Raji (cell line): Measurements from ENCODE around the gene CBX8.

Experiments used
- POLR2A ChIP-seq: IDR thresholded peaks from 2 replicates; pipeline ENCODE4 v1.6.1; 2011; ENCODE audit warnings: low read depth, low read length, control low read depth; ENCODE audit not compliant: insufficient read depth

CBX8 gene

DNA sequence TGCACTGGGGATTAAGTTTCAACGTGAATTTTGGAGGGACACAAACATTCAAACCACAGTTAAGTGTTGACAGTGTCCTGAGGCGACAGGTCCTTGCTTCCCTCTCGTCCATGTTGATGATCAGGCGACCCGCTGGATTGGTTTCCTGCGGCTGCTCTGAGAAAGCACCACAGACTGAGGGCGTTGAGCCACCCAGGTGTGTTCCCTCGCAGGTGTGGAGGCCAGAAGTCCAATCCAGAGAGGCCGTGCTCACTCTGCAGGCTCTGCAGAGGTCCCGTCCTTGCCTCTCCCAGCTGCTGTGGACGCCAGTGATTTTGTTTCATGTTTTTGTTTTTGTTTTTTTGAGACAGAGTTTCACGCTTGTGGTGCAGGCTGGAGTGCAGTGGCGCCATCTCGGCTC, 41.3 kb downstream of the CBX8 start:
- no peak for TF ChIP-seq POLR2A

DNA sequence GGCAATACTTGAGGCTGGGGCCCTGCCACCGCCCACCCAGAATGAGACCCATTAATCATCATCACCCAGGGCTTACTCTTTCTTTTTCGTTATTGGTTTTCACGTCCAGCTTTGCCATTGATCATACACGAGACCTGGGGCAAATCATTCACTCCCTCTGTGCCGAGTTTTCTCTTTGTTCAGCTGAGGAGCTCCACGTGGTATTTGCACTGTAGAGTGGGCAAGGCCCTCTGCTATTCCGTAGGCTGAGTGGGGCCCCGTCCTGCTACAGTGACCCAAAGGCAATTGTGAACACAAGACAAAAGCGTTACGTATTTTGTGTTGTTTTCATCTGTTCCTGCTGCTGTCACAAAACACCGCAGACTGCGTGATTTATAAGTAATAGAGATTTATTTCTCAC, 42.5 kb downstream of the CBX8 start:
- no peak for TF ChIP-seq POLR2A

DNA sequence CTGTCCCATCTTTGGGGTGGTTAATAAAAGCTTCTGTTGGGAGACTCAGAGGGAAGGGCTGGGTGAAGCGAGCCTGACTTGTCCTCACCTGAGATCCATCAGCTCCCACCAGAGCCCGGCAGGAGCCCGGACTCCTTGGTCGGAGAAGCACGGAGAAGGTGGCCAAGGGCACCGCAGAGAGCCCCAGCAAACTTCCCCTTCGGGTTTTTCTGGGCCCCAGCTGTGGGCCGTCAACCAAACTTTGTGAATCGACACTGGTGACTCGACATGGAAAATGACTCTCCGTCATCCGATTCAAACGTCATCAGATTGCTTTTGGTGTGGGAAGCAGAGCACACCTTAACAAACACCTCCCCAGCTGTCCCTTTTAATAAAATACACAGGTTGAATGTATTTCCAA, 44.7 kb downstream of the CBX8 start:
- no peak for TF ChIP-seq POLR2A

DNA sequence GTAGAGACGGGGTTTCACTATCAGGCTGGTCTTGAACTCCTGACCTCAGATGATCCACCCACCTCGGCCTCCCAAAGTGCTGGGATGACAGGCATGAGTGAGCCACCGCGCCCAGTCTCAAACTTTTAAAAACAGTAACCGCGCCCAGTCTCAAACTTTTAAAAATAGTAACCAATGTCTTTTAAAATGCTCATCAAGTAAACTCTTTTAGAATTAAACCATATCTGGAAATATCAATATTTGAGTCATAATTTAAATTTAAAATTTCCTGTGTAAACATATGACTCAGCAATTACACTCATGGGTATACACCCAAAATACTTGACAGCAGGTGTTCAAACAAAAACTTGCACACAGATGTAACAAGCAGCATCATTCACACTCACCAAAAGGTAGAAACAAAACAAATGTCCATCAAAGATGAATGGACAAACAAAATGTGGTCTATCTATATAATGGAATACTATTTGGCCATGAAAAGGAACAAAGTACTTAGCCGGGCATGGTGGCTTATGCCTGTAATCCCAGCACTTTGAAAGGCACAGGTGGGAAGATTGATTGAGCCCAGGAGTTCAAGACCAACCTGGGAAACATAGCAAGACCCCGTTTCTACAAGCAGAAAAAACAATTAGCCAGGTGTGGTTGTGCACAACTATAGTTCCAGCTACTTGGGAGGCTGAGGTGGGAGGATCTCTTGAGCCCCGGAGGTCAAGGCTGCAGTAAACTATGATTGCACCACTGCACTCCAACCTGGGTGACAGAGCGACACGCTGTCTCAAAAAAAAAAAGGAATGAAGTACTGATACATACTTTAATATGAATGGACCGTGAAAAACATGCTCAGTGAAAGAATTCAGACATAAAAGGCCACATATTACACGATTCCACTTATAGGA, 46.0 kb downstream of the CBX8 start:
- TF ChIP-seq POLR2A = no peak

DNA sequence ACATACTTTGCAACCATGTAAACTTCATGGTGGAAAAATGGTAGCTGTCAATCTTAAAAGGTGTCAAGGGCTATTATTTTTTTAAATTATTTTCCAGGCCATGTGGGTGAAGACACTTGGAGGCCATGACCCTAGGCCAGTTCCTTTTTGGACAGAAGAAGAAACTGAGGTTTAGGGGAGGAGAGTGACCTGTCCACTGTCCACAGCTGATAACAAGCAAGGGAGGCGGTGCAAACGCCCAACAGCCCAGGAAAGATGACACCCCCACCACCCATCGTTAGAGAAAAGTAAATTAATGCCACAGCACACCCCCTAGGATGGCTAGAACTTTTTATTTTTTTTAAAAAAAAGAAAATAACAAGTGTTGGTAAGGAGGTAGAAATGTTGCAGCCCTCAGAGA, 46.9 kb downstream of the CBX8 start:
- no peak for TF ChIP-seq POLR2A

DNA sequence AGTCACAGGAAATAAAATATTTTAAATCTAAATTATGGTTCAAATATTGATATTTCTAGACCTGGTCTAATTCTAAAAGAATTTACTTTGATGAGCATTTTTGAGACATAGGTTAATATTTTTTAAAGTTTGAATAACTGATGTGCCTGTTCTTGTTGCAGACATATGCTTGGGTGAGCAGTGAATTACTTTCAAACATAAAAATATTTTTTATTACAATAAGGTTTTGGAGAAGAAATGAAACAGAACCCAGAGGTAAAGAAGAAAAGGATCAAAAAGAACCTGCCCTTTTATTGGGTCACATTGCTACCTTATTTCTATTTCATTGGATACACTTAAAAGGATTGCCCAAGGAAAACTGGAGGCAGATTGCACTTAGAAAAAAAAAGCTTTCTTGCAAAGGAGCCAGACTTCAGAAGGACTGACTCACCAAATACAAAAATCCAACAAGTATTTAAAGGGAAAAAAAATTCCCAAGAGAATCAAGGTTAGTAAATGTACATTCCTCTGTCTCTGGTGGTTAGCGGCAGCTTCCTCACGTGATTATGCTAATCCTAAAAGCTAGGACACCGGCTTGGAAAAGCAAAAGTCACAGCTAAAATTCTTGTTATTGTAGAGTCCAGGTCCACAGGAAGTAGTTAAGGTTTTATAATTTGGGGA, 47.6 kb downstream of the CBX8 start:
- TF ChIP-seq POLR2A = no peak

DNA sequence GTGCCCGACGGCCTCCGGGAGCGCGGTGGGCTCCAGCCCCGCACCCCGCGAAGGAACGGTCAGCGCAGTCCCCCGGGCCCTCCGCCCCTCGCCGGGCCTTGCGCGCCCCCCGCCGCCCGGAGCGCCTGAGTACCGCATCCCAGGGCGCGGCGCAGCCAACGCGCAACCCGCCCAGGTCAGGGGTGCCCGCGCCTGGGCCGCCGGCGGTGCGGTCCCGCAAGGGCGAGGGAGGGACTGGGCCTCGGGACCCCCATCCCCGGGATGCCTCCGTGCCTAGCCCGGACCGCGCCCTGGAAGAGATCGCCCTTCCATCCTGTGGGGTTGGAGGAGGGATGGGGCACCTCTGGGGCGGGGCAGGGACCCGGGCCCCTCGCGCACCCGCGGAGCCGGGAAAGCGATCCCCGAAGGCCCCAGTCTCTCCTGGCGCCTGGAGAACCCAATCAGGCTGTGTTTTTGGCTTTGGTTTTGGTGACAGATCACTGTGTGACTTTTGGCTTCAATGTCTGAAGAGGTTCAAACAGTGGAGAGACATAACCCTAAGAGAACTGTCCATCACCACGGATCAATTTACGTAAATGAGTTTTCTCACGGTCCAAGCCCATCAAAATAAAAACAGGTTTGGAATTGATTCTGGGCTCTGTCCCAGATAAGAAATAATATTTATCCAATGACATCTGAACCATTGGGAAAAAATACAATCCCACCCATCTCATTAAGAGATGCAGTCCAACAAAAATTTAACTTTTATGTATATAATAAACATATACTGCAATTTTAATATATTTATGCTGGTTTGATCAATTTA, 48.4 kb downstream of the CBX8 start:
- no peak for TF ChIP-seq POLR2A

DNA sequence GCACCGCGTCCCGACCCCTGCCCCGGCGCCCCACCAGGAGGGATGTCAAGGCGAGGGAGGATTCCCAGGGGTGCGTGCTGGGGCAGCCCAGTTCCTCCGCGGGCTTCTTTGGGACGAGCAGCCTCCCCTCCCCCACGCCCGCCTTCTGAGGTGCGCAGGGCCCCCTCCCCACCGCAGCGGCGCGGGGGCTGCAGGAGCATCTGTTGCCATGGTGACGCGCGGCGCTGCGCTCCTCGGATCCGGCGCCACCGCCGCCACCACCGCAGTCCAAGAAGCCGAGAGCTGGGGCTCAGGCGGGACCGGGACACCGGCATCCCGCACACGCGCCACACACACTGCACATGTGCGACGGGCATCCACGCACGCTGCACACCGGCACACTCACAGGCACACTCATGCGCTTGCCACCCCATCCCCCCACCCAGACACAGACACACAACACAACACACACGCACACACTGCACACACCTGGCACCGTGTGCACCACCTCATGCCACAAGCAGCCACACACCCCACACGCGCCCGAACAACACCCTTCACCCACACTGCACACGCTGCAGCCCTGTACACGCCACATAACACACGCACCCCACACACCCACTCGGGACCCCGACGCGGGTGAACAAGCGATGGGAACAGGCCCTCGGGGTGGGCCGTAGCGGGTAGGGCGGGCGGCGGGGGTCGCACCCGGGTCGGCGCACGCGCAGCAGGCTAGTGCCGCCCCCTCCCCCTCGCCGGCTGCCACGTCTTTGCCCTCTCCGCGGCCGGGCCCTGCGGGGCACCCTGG, 49.2 kb downstream of the CBX8 start:
- TF ChIP-seq POLR2A = no peak

DNA sequence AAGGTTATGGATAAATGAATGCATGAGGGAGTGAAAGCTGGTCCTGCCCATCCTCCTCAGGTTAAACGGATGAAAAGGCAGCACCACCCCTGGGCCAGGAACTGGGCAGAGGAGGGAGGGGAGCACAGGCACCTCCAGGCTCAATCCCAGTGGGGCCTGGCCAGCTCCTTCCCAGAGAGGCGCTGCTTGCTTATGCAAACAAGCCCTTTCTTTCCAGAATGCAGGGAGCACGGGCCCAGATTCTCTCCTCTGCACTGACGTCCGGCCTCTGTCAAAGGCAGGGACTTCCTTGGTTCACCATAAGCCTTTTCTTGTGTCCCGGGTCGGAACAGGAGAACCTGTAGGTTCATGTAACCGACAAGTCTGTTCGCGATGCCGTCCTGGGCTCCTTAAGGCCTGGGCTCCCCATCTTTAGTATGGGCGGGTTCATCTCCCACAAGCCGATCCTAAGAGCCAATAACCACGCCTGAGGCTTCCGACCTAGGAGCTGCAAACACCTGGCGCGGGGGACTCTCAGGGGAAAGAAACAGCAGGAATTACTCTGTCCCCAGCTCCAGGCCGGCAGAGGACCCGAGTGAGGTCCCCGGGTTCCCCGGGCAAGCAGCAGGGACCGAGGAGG, 49.9 kb downstream of the CBX8 start:
- no peak for TF ChIP-seq POLR2A

DNA sequence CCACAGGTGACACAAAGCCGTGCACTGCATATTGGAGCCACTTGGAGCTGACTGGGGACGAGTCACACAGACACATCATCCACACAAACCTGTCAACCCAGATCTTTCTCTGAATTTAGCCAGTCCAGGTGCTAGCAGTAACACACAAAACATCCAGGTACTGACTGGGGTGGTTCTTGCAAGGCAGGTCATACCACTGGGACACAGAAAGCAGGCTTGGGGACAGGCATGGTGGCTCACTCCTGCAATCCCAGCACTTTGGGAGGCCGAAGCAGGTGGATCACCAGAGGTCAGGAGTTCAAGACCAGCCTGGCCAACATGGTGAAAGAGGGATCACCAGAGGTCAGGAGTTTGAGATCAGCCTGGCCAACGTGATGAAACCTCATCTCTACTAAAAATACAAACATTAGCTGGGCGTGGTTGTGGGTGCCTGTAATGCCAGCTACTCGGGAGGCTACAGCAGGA, 51.2 kb downstream of the CBX8 start:
- TF ChIP-seq POLR2A = no peak

DNA sequence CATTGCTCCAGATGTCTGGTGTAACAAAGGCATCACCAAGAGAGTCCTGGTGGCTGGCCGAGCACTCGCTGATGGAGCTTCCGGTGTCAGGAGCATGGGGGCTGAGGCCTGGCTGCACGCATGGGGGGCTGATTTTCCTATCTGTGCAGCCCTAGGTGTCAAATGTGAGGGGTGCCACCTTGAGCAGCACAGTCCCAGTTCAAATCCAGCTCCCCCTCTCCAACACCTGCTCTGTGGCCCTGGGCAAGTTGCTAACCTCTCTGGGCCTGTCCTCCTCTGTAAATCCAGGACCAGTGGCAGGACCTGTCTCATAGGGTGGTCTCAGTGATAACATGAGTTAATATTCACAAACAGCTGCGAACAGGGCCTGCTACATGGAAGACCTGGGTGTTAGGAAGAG, 53.3 kb downstream of the CBX8 start:
- TF ChIP-seq POLR2A = no peak

DNA sequence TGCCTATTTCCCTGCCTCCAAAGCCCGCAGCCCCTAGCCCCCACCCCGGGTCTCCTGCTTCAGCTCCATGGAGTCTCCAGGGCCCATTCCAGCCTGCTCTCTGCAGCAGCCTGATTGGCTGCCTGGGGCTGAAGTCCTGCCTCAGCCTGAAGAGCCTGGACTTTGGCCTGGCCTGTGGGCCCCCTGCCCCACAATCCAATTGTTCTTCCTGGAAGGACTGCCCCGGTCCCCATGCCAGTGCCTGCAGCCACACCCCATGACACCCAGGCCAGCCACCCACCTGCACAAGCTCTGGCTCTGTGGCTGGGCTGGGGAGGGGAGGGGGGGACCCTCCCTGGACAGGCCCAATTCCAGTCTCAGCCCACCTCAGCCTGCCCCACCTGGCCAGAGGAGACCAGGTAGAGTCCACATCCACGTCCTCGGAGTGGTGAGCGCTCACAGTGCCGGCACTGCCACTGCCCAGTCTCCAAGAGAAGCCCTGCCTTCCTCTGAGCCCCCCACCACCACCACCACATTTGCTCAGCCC, 53.9 kb downstream of the CBX8 start:
- no peak for TF ChIP-seq POLR2A

DNA sequence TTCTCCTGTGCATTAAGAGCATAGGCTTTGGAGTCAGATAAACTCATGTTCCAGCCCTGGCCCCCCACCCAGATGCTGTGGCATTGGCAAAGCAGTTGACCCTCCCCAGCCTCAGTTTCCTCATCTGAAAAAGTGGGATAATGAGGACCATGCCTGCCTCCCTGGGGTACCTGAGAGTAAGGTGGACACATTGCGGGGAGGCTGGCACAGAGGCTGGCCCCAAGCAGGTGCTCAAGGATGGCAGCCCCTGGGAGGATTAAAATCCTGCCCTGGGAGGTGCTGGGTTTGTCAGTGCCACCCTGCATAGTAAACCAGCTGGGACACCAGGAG, 54.3 kb downstream of the CBX8 start:
- TF ChIP-seq POLR2A = no peak
